DND-41 (cell line): ENCODE data around the gene AMELY.

Source experiments
- CTCF ChIP-seq: IDR thresholded peaks from 2 replicates; pipeline ENCODE4 v1.5.1; 2012; ENCODE audit warnings: borderline replicate concordance, low read length, moderate library complexity, mild to moderate bottlenecking; ENCODE audit not compliant: poor library complexity, severe bottlenecking; ENCODE audit errors: extremely low read depth
- EZH2 ChIP-seq: IDR thresholded peaks from 3 replicates; pipeline ENCODE4 v1.6.1; 2012; ENCODE audit warnings: borderline replicate concordance, low read depth, mild to moderate bottlenecking, moderate library complexity, low read length, inconsistent platforms; ENCODE audit not compliant: severe bottlenecking

GRCh38 chrY:6895236-6895635 is 16.3 kb downstream of the AMELY start:
- no peak for TF ChIP-seq EZH2
- no peak for TF ChIP-seq CTCF
